ENCODE measurements around the gene MAP4K4. TPM values are rescaled to one million over a fixed set of nuclear protein-coding genes. Genes with fewer than 3 reads are reported as not detected.

The MAP4K4 gene
- total RNA-seq, 2 donors from 2014 or later: 47.5 to 50.4 TPM

GRCh38 chr2:101812226-101812625 is 114.7 kb downstream of the MAP4K4 start:
- Histone ChIP-seq H3K36me3 (no peaks in the 10 kb centered on the region), H3K27me3 (no peaks in the 10 kb centered on the region), H3K4me3 (no peak overlapping the region), H3K27ac (no peak overlapping the region), H3K9me3 (no peaks in the 10 kb centered on the region), H3K4me1 (peaks cover 0 to 36% of the 10 kb centered on the region in 2 donors)
- no peak for TF ChIP-seq CTCF (IDR thresholded peaks at IDR 0.05)
- DNase-seq (ENCODE audit: low spot score): no peak

DNA sequence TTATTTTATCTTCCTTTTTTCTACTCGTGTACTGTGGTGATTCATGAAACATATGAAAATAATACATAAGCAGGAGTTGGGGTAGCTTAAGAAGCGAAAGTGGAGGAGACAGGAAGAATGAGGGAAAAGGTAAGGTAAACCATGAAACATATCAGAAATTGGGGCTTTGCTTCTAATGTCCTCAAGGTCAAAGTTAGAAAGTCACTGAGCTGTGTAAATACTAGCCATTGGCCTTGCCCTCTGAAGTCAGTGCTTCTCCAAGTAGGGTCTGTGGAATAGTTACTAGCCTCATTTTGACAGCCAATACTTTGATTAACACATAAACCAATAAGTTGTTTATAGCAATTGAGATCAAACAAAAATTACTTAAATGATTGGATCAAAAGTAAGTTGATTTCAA is 117.2 kb downstream of the MAP4K4 start:
- H3K27ac ChIP-seq: no peak overlapping the region
- H3K27me3 ChIP-seq: no peaks in the 10 kb centered on the region
- H3K9me3 ChIP-seq: no peaks in the 10 kb centered on the region
- no peaks in the 10 kb centered on the region for H3K36me3 ChIP-seq
- H3K4me3 ChIP-seq: no peak overlapping the region
- DNase-seq (ENCODE audit: low spot score): no peak
- no peak for TF ChIP-seq CTCF (IDR thresholded peaks at IDR 0.05)
- H3K4me1 ChIP-seq: peaks cover 0 to 50% of the 10 kb centered on the region in 2 donors

DNA sequence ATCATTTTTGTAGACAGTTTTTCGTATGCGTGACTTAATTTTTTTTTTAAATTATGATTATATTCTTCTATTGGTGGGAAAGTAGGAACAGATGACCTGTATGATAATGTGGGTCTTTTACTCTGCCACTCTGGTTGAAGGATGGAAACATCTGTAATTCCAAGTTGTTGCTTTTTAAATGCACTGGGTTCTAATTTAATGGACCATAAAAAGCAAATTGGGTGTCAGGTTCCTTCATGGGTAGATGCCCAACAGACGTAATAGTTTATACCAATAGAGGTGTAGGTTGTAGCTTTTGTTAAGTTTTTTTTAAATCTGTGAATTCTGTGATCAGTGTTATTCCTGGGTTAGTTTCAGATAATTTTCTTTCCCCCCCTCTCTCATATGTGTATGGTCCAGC is 117.6 kb downstream of the MAP4K4 start:
- Histone ChIP-seq H3K9me3 (no peaks in the 10 kb centered on the region), H3K4me1 (peaks cover 0 to 50% of the 10 kb centered on the region in 2 donors), H3K4me3 (no peak overlapping the region), H3K27me3 (no peaks in the 10 kb centered on the region), H3K36me3 (no peaks in the 10 kb centered on the region), H3K27ac (no peak overlapping the region)
- no peak for DNase-seq (ENCODE audit: low spot score)
- TF ChIP-seq CTCF (IDR thresholded peaks at IDR 0.05): no peak

DNA sequence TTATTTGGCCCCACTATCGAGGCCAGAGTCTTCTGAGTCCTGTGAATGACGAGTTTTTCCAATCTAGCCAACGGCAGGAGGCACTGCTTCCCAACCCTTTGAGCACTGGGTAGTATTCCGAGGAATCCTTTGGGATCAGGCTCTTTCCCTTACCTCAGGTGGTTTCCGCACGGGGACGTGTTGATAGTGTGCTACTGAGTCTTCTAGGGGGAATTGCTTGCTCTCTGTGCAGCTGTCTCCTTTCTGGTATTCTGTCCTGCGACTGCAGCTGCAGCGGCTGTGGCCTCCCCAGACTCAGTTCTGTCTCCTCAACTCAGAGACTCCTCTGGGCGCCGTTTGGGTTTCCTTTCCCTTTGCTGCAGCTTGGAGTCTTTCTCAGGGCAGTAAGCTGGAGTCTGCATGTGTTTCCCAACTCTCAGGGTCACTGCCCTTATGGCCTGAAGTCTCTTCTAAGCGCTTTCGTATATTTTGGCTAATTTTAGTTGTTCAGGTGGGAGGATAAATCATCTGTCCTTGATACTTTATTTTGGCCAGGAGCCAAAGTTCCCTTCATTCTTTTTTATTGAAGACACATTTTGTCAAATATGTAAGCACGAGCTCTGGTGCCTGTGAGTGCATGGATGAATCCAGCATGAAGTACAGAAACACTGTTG is 118.4 kb downstream of the MAP4K4 start:
- TF ChIP-seq CTCF (IDR thresholded peaks at IDR 0.05): no peak
- Histone ChIP-seq H3K27ac (no peak overlapping the region), H3K4me1 (peaks cover 0 to 55% of the 10 kb centered on the region in 2 donors), H3K9me3 (no peaks in the 10 kb centered on the region), H3K4me3 (no peak overlapping the region), H3K36me3 (no peaks in the 10 kb centered on the region), H3K27me3 (no peaks in the 10 kb centered on the region)
- DNase-seq (ENCODE audit: low spot score): no peak

DNA sequence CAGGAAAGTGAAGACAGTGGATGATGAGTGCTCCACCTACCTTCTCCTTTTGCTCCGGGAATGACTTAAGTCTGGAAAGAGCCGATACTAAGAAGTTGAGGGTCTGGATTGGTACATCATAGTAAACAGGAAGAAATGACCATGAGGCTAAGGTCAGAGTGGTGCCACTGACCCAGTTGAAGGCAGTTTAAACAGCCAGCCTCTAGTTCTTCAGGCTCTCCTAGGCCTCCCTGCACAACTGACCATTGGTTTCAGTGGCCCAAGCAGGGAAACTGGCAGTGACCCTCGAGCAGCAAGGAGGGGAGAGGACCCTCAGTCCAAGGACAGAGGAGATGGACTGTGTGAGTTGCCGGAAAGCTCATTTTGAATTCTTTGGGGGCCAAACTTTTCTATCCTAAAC is 119.1 kb downstream of the MAP4K4 start:
- DNase-seq (ENCODE audit: low spot score): no peak
- no peaks in the 10 kb centered on the region for H3K36me3 ChIP-seq
- H3K4me3 ChIP-seq: no peak overlapping the region
- H3K27me3 ChIP-seq: no peaks in the 10 kb centered on the region
- TF ChIP-seq CTCF (IDR thresholded peaks at IDR 0.05): no peak
- H3K4me1 ChIP-seq: peaks cover 0 to 59% of the 10 kb centered on the region in 2 donors
- no peak overlapping the region for H3K27ac ChIP-seq
- H3K9me3 ChIP-seq: no peaks in the 10 kb centered on the region

DNA sequence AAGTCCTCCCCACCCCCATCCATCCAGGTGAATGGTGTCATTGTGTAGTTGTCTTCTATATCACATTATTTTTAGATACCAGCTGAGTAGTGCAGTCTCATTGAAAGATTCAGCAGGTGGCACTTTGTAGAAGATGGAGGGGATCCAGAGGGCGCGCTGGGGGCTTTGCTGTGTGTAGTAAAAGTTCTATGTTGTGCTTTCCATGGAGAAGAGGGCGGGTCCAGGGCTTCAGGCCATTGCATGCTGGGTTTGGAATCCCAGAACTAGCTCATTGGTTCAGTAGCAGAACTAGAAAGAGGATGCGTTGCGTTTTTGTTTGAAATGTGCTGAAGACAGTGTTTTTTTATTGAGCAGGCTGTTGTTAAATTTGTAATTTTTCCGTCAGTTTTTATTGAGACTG is 120.0 kb downstream of the MAP4K4 start:
- Histone ChIP-seq H3K9me3 (no peaks in the 10 kb centered on the region), H3K4me3 (no peak overlapping the region), H3K4me1 (peaks cover 0 to 55% of the 10 kb centered on the region in 2 donors), H3K27ac (no peak overlapping the region), H3K36me3 (no peaks in the 10 kb centered on the region), H3K27me3 (no peaks in the 10 kb centered on the region)
- TF ChIP-seq CTCF (IDR thresholded peaks at IDR 0.05): no peak
- no peak for DNase-seq (ENCODE audit: low spot score)

Measured in right atrium auricular region (tissue), 2 donors.